ENCODE data around the gene C5orf63.
"Not testable (repeated sequence)": the region's sequence is repeated elsewhere in the genome, so short reads cannot be mapped to it uniquely, and the experiment has no call there.

C5orf63 gene

GRCh38 chr5:127031147-127031862 is 42.0 kb downstream of the C5orf63 start:
- peak; percentile 39 for DNase-seq (ENCODE audit: low read depth)

- peak; percentile 96 for DNase-seq (ENCODE audit: low read depth)
Observed at GRCh38 chr5:127030259-127031146, 42.8 kb downstream of the C5orf63 start, which contains the start of gene MARCHF3. MARCHF3 (minus strand) TSS chr5:127030558; CDS start chr5:126918171, 112,387 bp downstream.

GRCh38 chr5:127029581-127030258 is 43.6 kb downstream of the C5orf63 start:
- DNase-seq (ENCODE audit: low read depth) = peak; percentile 89

GRCh38 chr5:127028822-127029457 is 44.4 kb downstream of the C5orf63 start:
- peak; percentile 82 for DNase-seq (ENCODE audit: low read depth)

GRCh38 chr5:127027539-127027938 is 45.8 kb downstream of the C5orf63 start:
- no peak for DNase-seq (ENCODE audit: low read depth)

GRCh38 chr5:127026166-127026565 is 47.1 kb downstream of the C5orf63 start:
- DNase-seq (ENCODE audit: low read depth) = no peak

- DNase-seq (ENCODE audit: low read depth) = no peak
Observed at GRCh38 chr5:127025467-127025866, 47.8 kb downstream of the C5orf63 start.

- no peak for DNase-seq (ENCODE audit: low read depth)
Observed at GRCh38 chr5:127024821-127025220, 48.5 kb downstream of the C5orf63 start.

GRCh38 chr5:127023552-127024191 is 49.6 kb downstream of the C5orf63 start:
- DNase-seq (ENCODE audit: low read depth) = not testable (repeated sequence)

GRCh38 chr5:127022846-127023245 is 50.5 kb downstream of the C5orf63 start:
- no peak for DNase-seq (ENCODE audit: low read depth)

GRCh38 chr5:127019928-127020327 is 53.4 kb downstream of the C5orf63 start:
- no peak for DNase-seq (ENCODE audit: low read depth)

- not testable (repeated sequence) for DNase-seq (ENCODE audit: low read depth)
Observed at GRCh38 chr5:127016722-127017121, 56.6 kb downstream of the C5orf63 start.

GRCh38 chr5:127015716-127016115 is 57.6 kb downstream of the C5orf63 start:
- no peak for DNase-seq (ENCODE audit: low read depth)

GRCh38 chr5:127014573-127014972 is 58.7 kb downstream of the C5orf63 start:
- no peak for DNase-seq (ENCODE audit: low read depth)

- DNase-seq (ENCODE audit: low read depth) = peak; percentile 64
Observed at GRCh38 chr5:127013407-127013806, 59.9 kb downstream of the C5orf63 start.

GRCh38 chr5:127012916-127013315 is 60.4 kb downstream of the C5orf63 start:
- peak; percentile 87 for DNase-seq (ENCODE audit: low read depth)

- peak; percentile 40 for DNase-seq (ENCODE audit: low read depth)
Observed at GRCh38 chr5:127011961-127012644, 61.2 kb downstream of the C5orf63 start.

- peak; percentile 97 for DNase-seq (ENCODE audit: low read depth)
Observed at GRCh38 chr5:127011153-127011552, 62.1 kb downstream of the C5orf63 start.

GRCh38 chr5:127010362-127010761 is 62.9 kb downstream of the C5orf63 start:
- peak; percentile 23 for DNase-seq (ENCODE audit: low read depth)

- no peak for DNase-seq (ENCODE audit: low read depth)
Observed at GRCh38 chr5:127009784-127010183, 63.5 kb downstream of the C5orf63 start.
